ENCODE measurements around the gene C16orf89.
"Not testable (repeated sequence)": the region's sequence is repeated elsewhere in the genome, so short reads cannot be mapped to it uniquely, and the experiment has no call there.

C16orf89 gene

DNA sequence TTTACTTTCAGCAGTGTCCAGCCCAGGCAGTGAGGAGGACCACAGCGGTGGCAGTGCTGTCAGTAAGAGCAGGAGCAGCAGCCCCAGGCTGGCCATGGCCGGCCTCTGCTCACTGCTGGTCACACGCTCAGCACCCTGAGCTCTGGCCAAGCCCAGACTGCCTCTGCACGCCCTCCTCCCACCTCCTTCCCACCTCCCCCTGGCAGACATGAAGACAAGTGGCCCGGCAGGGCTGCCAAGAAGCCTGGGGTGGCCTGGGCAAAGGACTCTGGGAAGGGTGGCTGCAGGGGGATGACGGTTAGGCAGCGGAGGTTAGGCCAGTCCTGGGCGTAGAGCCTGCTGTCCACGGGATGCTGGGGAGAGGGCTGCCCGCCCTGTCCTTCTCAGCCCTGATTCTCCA is at the start of gene C16orf89:
C16orf89 (minus strand) TSS at position 144 of the 400 bp plus-strand sequence; CDS start at position 96, 48 bp downstream.
- DNase-seq (ENCODE audit: low read depth in 2 of 2): no peak

- DNase-seq (ENCODE audit: low read depth in 2 of 2): not testable (repeated sequence)
Observed at GRCh38 chr16:5110933-5111332, 45.2 kb upstream of the C16orf89 start.

DNA sequence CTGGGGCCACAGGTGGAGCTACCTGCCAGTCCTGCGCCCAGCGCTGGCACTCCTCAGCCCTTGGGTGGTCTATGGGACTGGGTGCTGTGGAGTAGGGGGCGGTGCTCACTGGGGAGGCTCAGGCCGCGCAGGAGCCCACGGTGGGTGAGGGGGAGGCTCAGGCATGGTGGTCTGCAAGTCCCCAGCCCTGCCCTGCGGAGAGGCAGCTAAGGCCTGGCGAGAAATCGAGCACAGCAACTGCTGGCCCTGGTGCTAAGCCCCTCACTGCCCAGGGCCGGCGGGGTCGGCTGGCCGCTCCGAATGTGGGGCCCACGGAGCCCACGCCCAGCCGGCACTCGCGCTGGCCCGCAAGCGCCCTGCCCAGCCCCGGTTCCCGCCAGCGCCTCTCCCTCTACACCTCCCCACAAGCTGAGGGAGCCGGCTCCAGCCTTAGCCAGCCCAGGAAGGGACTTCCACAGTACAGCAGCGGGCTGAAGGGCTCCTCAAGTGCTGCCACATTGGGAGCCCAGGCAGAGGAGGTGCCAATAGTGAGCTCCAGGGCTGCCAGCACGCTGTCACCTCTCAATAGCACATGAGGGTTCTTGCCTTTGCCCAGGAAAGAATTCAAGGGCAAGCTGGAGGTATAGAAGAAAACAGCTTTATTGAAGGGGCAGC is 42.9 kb upstream of the C16orf89 start:
- DNase-seq (ENCODE audit: low read depth in 2 of 2): no peak

- DNase-seq (ENCODE audit: low read depth in 2 of 2): not testable (repeated sequence)
Observed at GRCh38 chr16:5105039-5105438, 39.3 kb upstream of the C16orf89 start.

GRCh38 chr16:5103296-5104032 is 37.7 kb upstream of the C16orf89 start:
- not testable (repeated sequence) for DNase-seq (ENCODE audit: low read depth in 2 of 2)

- DNase-seq (ENCODE audit: low read depth in 2 of 2): not testable (repeated sequence)
Observed at GRCh38 chr16:5099174-5099573, 33.4 kb upstream of the C16orf89 start.

DNA sequence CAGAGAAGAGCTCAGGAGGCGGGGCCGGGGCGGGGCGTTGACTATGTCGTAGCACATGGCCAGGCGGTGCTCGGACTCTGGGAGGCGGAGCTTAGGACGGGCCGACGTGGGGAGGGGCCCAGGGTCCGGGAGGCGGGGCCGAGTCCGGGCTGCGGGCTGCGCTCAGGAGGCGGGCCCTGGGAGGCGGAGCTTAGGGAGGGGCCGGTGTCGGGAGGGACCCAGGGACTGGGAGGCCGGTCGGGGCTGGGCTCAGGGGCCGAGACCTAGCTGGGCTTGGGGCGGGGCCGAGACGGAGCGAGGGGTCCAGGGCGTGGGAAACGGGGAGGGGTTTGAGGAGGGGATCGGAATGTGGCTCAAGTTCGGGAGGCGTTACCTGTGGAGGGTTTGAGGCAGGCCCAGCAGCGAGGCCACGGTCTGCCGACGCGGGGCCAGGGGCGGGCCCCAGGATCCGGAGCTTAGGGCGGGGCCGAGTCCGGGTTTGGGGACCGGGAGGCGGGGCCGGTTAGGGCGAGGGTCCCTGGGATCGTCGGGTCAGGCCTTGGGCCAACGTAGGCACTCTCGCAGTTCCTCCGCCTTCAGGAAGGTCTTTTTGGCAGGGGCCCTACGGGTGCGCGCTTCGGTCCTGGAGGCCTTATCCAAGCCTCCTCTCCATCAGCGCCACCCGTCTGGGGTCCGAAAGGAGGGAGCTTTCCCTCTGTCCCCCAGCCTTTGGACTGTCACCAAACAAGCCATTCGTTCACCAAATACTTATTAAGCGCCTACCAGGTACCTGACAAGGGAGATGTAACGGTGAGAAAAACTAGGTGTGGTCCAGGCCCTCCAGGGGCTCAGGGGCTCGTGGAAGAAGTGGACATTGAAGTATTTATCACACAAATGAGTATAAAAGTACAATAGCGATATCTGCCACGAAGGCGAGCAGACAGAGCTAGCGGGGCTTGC is 32.7 kb upstream of the C16orf89 start:
- DNase-seq (ENCODE audit: low read depth in 2 of 2): peak; percentile 93 to 94

DNA sequence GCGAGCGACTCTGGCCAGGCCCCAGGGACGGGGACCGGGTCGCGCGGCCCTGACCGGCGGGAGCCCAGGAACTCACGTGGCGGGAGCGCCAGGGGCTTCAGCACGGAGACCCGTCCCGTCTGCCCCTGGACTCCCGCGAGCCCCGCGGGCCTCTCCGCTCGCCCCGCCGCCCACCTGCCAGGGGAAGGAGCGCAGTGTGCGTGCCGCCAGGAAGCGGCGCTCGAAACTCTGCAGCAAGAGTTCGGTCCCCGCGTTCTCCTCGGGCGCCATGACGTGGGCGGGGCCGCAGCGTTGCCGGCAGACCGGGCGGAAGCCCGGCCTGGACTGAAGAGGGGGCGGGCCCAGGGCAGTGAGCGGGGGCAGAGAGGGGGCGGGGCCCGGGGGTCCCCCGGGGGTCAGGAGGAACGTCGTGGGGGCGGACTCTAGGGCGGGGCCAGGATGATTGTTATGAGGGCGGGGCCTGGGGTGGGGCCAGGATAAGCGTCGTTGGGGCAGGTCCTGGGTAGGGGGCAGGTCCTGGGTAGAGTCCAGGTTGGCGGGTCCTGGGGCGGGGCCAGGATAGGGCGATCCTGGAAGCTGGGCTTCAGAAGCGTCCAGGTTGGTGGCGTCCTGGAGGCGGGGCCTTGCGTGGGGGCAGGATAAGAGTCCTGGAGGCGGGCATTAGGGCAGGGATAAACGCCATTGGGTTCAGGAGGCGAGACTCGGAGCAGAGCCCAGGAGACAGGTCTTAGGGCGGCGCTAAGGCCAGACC is 31.9 kb upstream of the C16orf89 start, which contains the start of gene EEF2KMT:
EEF2KMT (minus strand) TSS at position 326 of the 751 bp plus-strand sequence; CDS start at position 270, 56 bp downstream.
- peak; percentile 84 to 86 for DNase-seq (ENCODE audit: low read depth in 2 of 2)

DNA sequence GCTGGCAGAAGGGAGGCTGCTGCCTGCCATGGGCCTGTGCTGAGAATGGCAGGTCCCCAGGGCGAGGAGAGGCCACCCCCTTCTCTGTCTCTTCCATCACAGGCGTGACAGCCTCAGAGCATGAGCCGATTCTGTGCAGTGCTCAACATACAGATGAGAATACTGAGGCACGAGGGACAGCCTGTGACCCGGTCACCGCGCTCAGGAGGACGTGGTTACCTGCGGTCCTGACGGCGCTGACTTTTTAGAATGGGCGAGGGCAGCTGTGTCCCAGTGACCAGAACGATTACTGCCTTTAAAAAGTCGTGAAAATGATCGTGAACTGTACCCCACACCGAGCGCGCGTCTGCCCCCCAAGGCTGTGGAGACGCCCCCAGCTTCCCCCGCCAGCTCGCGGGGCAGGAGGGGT is 31.3 kb upstream of the C16orf89 start:
- DNase-seq (ENCODE audit: low read depth in 2 of 2): peak in 1 of 2 donors; percentile 19

DNA sequence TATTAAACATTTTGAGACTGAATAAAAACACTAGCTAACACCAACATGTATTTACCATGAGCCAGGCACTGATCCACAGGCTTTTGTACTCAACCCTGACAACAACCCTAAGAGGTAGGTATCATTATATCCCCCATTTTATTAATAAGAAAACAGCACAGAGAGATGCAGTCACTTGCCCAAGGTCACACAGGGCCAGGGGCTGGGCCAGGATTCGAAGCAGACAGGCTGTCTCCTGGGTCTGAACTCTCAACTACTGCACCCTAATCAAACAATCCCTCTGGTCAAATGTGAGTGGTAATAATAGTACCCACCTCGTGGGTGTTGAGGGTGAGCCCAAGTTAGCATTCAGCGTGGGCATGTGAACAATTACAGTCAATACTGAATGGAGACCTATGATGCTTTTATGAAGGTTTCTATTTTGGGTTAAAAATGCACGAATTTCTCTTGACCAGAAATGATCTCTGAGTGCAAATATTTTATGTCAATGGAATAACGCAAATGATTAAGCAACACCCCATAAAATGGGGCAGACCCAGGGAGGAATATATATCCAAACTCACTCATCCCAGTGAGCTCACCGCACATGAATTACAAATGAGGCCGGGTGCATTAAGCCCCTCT is 30.8 kb upstream of the C16orf89 start:
- not testable (repeated sequence) for DNase-seq (ENCODE audit: low read depth in 2 of 2)

DNA sequence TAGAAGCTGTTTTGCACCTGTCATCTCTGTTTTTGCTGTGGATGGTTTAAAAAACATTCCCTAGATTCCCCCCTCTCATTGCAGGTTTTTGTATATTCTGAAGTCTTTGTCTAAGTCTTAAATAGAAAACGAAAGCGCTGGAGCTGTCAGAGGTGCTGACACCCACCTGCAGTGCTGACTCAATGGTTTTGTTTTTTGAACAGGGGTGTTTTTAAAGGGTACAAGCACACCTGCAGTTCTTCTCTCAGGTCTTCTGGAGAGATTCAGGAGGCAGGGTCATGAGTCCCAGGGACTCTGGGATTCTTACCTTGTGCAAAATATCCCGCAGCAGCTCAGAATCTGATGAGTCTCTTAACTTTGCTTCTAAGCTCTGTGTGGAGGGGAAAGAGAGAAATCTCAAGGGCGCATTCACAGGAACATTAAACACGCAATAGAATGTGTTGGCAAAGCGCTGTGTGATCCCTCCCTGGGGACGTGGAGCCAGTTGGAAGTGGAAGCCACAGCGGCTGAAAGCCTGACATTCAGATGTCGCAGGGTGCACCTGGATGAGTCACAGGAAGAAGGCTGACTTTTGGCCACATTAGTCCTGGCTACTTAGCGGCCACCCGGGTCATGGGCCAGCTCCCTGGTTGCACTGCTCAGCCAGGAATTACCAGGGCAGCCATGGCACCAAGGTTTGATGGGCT is 29.5 kb upstream of the C16orf89 start:
- DNase-seq (ENCODE audit: low read depth in 2 of 2): not testable (repeated sequence)

- not testable (repeated sequence) for DNase-seq (ENCODE audit: low read depth in 2 of 2)
Observed at GRCh38 chr16:5093746-5094145, 28.0 kb upstream of the C16orf89 start.

DNA sequence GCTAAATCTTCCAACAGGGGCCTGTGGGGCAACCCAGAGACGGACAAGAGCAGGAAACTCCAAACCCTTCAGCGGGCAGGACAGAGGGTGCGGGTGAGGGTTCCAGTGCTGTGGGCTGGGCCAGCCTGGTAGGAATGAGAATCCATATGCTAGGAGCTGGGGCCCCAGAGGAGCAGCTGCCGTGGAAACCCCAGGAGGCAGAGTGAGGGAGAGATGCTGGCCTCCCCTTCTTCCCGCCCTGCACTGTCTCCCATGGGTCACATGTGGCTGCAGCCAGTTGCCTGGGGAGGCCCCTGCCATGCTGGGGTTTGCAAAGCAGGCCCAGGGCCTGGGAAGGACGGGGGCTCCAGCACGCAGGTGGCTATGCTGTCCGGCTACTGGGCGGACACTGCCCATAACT is 27.3 kb upstream of the C16orf89 start:
- not testable (repeated sequence) for DNase-seq (ENCODE audit: low read depth in 2 of 2)

DNA sequence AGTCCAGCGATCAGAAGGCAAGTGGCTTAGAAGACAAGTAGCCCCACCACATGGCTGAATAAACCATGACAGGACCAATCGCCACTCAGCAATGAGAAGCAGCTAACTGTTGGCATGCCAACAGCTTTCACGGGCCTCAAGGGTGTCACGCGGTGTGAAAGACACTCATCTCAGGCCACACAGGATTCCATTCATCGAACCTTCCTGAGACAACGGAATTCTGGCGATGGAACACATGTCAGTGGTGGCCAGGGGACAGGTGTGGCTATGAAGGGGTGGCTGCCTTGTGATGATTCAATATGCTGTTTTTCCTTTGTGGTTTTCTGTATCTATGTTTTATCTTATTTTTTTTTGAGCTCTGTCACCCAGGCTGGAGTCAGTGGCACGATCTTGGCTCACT is 24.8 kb upstream of the C16orf89 start:
- not testable (repeated sequence) for DNase-seq (ENCODE audit: low read depth in 2 of 2)

DNA sequence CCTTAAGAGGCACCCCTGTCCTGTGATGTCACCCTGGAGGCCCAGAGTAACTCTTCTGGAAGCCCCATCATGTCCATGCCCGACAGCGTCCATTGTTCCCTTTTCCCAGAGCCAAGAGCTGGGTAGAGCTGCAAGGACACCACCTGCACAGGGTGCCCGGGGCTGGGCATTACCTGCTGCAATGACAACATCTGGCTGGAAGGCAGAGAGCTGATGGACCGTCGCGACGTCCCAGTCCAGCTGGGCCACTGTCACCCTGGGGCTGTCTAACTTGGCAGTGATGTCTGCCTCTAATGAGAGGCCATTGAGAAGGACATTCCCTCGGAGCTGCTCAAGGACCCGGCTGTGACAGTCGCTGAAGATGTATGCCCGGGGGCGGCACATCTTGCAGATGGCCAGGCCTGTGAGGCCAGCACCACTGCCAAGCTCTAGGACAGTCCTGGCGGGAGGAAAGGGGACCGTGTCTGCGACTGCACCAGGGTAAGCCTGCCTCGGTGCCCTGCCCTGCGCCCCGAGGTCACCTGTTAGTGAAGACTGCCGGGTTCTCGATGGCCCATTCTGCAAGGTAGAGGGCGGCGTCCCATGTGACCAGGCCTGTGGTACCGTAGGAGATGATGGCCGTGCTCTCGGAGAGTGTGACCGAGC is 24.3 kb upstream of the C16orf89 start:
- DNase-seq (ENCODE audit: low read depth in 2 of 2): not testable (repeated sequence)

- DNase-seq (ENCODE audit: low read depth in 2 of 2): not testable (repeated sequence)
Observed at GRCh38 chr16:5088936-5089335, 23.2 kb upstream of the C16orf89 start.

DNA sequence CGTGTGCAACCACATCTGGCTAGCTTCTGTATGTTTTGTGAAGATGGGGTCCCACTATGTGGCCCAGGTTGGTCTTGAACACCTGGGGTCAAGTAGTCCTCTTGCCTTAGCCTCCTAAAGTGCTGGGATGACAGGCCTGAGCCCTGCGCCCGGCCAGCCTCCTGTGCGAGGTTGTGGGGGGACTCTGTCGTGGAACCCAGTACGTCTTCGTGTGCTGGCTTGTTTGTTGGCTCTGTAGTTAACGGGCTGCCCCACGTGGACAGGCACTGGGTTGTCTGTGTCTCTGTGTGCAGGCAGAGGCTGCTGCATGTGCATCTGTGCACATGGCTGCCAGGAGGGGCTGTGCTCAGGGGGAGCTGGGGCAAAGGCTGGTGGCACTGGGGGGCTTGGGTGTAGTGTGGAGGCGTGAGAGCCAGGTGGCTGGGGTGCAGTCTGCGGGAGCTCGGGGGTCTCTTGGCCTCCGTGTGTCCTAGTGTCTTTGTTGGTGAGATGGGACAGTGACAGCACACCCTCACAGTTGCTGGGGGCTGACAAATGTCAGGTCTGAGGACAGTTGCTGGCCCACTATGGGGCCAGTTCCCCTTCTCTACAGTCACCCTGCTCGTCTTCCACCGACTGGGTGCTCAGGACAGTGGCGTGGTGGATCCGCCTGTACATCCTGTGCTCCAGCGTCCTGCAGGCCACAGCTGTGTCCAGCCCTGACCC is 22.5 kb upstream of the C16orf89 start:
- DNase-seq (ENCODE audit: low read depth in 2 of 2): not testable (repeated sequence)

DNA sequence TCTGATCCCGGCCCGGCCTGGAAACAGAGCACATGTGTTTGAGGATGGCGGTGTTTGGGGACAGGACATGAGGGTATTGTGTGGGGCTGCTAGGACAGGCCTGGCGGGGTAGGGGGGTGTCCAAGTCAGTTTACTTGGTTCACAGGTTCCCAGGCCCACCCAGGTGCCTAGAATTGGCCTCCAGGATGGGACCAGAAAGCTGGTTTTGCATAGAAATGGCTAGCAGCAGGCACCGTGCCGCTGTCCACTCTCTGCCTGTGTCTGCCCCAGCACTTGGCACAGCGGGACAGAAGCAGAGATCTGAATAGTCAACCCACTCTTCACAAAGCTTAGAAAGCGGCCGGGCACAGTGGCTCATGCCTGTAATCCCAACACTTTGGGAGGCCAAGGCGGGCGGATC is 20.0 kb upstream of the C16orf89 start:
- not testable (repeated sequence) for DNase-seq (ENCODE audit: low read depth in 2 of 2)

GRCh38 chr16:5084802-5085201 is 19.0 kb upstream of the C16orf89 start:
- DNase-seq (ENCODE audit: low read depth in 2 of 2): peak in 1 of 2 donors; percentile 19

All from activated CD8-positive, alpha-beta memory T cell treated with anti-CD3 and anti-CD28 coated beads for 4 hours (primary cell).